ENCODE measurements around the gene ABCA6.
"Not testable (repeated sequence)": the region's sequence is repeated elsewhere in the genome, so short reads cannot be mapped to it uniquely, and the experiment has no call there.

Gene ABCA6, protein sequence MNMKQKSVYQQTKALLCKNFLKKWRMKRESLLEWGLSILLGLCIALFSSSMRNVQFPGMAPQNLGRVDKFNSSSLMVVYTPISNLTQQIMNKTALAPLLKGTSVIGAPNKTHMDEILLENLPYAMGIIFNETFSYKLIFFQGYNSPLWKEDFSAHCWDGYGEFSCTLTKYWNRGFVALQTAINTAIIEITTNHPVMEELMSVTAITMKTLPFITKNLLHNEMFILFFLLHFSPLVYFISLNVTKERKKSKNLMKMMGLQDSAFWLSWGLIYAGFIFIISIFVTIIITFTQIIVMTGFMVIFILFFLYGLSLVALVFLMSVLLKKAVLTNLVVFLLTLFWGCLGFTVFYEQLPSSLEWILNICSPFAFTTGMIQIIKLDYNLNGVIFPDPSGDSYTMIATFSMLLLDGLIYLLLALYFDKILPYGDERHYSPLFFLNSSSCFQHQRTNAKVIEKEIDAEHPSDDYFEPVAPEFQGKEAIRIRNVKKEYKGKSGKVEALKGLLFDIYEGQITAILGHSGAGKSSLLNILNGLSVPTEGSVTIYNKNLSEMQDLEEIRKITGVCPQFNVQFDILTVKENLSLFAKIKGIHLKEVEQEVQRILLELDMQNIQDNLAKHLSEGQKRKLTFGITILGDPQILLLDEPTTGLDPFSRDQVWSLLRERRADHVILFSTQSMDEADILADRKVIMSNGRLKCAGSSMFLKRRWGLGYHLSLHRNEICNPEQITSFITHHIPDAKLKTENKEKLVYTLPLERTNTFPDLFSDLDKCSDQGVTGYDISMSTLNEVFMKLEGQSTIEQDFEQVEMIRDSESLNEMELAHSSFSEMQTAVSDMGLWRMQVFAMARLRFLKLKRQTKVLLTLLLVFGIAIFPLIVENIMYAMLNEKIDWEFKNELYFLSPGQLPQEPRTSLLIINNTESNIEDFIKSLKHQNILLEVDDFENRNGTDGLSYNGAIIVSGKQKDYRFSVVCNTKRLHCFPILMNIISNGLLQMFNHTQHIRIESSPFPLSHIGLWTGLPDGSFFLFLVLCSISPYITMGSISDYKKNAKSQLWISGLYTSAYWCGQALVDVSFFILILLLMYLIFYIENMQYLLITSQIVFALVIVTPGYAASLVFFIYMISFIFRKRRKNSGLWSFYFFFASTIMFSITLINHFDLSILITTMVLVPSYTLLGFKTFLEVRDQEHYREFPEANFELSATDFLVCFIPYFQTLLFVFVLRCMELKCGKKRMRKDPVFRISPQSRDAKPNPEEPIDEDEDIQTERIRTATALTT (N-terminal part only)

GRCh38 chr17:69141431-69142174 lies at the start of gene ABCA6:
Gene ABCA6, minus strand, starts transcription at chr17:69141895. Its CDS starts 1,192 bp downstream, at chr17:69140703.
- DNase-seq: no peak

DNA sequence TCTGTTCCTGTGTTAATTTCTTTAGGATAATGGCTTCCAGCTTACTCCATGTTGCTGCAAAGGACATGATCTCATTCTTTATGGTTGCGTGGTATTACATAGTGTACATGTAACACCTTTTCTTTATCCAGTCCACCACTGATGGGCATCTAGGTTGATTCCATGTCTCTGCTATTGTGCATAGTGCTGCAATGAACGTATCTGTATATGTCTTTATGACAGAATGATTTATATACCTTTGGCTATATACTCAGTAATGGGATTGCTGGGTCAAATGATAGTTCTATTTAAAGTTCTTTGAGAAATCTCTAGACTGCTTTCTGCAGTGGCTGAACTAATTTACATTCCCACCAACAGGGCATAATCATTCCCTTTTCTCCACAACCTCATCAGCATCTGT lies 47.1 kb upstream of the ABCA6 start:
- DNase-seq: no peak

DNA sequence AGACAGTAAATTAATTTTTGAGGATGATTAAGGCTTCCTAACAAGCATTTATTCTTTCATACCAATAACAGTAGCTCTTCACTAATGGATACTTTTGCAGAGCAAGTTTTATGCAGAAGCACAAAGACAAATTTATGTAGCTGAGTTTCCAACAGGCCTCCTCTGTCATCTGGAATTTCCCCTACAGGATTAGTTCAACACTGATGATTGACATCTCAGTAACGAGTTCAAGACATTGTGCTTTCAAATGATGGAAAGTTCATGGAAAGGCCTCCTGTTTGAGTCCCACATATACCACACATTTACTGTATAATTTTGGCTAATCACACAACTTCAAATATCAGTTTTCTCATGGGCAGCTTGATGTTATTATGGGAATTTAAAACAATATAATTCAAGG lies 46.4 kb upstream of the ABCA6 start:
- DNase-seq: no peak

DNA sequence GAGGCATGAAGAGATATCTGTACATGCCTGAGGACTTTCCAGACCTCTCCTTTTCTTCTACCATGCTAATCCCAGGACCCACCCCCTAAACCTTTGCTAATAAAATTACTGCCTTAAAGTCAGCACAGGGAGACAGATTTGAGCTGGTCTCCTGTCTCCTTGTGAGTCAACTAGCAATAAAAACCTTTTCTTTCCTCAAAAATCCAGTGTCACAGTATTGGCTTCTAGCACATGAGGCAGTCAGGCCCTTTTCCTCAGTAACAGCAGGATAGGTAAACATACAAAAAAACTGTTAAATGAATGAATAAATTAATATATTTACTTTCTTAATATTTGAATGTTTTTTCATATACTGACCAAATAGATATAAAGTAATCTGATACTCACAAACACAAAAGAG lies 45.6 kb upstream of the ABCA6 start:
- DNase-seq: no peak

- DNase-seq: no peak
Observed at GRCh38 chr17:69179227-69179952, 37.7 kb upstream of the ABCA6 start.

GRCh38 chr17:69176457-69176795 lies 34.7 kb upstream of the ABCA6 start:
- no peak for DNase-seq

- no peak for DNase-seq
Observed at GRCh38 chr17:69175625-69176456, 34.1 kb upstream of the ABCA6 start.

GRCh38 chr17:69175262-69175624 lies 33.5 kb upstream of the ABCA6 start:
- no peak for DNase-seq

DNA sequence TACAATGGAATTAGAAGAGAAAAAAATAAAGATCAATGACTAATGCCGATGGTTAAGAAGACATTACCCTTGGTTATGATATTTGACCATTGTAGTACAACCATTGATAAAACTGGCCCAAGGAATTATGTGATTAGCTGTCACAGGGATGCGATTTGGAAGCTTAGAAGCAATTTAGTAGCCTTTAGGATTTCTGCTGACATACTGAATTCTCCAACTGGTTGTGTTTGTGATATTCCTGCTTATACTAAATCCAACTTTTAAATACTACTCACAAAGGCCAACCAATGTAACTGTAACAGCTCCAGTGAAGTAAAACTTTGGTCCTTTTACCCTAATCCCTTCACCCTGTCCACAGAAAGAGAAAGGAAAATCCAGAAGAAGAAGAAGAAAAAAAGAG lies 31.4 kb upstream of the ABCA6 start:
- no peak for DNase-seq

GRCh38 chr17:69170377-69170776 lies 28.7 kb upstream of the ABCA6 start:
- DNase-seq: no peak

GRCh38 chr17:69168642-69169041 lies 26.9 kb upstream of the ABCA6 start:
- DNase-seq: not testable (repeated sequence)

GRCh38 chr17:69166957-69167356 lies 25.3 kb upstream of the ABCA6 start:
- DNase-seq: no peak

- DNase-seq: no peak
Observed at GRCh38 chr17:69164206-69164605, 22.5 kb upstream of the ABCA6 start.

DNA sequence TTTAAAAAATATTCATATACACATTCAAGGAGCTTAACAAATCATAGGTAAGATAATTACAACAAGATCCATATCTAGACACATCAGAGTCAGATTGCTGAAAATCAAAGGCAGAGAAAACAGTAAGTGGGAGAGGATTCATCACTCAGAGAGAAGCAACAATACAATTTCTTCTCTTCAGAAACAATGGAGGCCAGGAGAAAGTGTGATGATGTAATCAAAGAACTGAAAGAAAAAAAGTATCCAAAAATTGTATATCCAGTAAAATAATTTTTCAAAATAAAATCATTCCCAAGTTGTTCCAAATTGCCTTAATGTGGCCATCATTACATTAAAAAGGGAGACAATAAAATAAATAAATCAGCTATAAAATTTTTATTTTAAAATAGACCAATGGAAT lies 17.7 kb upstream of the ABCA6 start:
- DNase-seq: no peak

- no peak for DNase-seq
Observed at GRCh38 chr17:69154267-69154666, 12.6 kb upstream of the ABCA6 start.

DNA sequence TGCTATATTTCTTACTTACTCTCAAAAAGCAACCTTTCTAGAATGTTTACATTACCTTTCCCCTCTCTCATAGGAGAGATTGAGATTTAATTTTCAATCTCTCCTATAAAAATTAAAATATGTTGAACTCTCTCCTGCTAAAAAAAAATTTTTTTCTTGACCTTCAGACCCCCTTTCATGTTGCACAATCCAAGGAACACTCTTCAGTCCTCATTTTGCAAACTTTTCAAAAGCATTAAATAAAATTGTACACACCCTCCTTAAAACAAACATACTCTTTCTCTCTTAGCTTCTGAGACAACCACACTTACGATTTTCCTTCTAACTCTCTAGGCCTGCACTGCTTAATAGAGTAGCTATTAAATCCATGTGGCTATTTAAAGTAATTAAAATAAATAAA lies 8.6 kb upstream of the ABCA6 start:
- DNase-seq: no peak

DNA sequence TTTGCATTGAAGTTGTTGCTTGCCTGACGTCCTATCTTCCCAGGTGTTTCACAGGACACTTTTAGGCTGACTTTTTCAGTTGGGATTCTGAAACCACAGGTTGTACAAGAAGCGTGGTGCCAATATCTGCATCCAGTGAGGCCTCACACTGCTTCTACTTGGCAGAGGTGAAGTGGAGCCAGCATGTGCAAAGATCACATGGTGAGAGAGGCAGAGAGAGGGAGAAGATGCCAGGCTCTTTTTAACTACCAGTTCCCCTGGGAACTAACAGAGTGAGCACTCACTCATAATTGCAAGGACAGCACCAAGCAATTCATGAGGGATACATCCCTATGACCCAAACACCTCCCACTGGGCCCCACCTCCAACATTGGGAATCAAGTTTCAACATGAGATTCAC lies 5.8 kb upstream of the ABCA6 start:
- no peak for DNase-seq

DNA sequence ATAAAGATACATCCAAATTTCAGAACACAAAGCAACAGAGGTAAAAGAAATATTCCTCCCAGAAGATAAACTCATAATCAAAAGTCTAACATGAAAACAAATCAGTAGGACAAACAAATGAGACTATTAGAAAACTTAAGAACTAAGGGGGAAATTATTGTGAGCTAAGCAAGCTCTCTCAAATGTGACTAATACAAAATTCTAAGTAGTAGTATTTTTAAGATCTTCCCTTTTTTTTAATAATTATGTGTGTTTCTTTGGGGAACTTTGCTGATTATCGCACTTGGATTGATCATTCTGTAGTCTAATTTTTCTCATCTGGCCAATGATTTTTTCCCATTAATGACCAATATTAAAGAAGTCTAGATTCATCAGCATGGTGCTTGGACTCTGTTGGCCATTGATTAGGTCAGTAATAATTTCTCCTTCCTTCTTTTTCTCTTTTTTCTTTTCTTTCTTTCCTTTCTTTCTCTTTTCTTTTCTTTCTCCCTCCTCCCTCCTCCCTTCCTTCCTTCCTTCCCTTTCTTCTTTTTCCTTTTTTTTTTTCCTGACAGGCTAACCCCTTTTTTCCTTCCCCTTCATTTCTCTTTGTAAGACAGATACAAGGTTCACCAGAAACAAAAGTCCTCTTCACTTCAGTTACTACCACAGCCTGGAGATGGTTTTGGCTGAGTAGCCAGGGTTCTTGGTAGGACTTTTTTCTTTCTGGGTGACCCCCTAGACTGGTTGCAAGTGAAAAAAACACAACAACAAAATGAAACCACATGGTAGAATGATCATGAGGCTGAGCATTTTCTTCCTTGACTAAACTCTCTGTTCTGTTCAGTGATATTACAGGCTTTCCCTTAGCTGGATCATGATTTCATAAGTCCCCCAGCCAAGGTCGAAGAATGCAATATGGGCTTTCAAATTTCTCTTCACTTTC lies 2.9 kb upstream of the ABCA6 start:
- no peak for DNase-seq

- DNase-seq: no peak
Observed at GRCh38 chr17:69143683-69144231, 2.1 kb upstream of the ABCA6 start.

DNA sequence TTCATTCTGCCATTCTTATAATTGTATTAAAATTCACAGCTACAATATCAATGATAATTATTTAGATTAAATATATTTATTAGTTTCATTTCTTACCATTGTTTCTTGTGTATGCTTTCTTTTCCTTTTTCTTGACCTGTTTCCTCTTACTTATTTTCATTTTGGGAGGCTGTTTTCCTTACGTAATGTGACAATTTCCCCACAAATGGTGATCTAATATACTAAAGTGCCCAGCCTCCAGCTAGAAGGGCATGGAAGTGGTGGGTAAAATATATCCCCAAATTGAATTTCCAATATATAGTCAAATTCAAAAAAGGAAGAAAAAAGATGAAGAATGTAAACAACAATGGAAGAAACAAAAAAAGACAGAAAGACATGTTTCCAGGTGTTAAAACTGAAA lies 1.5 kb upstream of the ABCA6 start:
- no peak for DNase-seq

All from stimulated activated CD4-positive, alpha-beta T cell treated with anti-CD3 and anti-CD28 coated beads, Interleukin-2, amount 100 ng/mL, for 48 hours (primary cell).